GM11168 (cell line): ENCODE data around the gene GALNT10.

Source experiments
- in situ Hi-C: fragments of 300-500 bp; cut with MboI; formaldehyde crosslinking; loops from one replicate; pipeline ENCODE4 v1.12.0; 2022; ENCODE audit warnings: low sequenced_read_pairs; ENCODE audit not compliant: unreplicated experiment

Gene GALNT10

DNA sequence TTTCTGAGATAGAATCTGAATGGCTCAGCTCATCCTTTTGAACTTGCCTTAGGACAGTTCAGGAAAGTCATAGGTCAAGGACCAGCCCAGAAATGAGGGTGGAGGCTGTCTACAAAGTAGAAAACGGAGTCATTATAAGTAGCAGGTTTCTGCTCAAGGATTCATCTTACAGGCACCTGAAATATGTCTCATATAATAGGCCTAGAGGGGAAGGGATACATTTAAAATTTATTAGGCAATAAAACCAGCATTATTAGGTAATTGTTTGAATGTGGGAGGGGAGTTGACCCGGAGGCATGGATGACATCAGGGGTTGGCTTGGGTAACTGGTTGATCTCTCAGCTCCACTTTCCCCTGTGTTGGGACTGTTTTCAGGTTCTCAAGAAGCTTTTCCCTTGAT is 11.9 kb upstream of the GALNT10 start:
- in situ Hi-C loops: no loop called here

DNA sequence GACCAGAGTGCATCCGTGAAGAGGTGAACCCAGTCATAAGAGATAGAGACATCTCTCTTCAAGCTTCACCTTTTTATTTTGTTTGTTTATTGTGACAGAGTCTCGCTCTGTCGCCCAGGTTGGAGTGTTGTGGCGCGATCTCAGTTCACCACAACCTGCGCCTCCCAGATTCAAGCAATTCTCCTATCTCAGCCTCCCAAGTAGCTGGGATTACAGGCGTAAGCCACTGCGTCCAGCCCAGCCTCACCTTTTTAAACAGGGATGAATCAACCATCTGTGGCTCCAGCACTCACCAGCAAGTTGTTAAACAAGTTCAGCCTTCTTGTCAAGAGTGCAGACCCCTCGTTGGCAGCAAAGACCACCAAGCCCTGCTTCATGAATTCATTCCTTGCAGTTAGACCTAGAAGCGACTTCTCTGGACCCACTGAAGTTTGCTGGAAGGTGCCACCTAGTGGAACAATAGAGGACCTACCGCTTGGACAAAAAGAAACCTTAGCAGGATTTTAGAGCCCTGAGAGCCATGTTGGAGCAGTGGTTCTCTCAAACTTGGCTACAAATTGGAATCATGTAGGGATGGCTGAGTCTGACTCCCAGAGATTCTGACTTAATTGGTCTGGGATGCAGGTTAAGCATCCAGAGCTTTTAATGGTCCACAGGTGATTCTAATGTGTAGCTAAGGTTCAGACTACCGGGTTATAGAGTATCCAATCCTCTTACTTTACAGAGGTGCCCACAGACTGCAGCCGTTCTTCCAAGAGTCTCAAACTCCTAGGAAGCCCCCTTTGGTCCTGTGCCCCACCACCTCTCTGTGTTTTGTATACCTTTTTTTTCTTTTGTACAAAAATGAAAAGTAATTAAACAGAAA is 10.5 kb upstream of the GALNT10 start:
- in situ Hi-C loops: loop anchor here (10.0 kb wide), 1 partner anchor 115 kb away; no protein-coding TSS in a partner anchor

GRCh38 chr5:154181161-154181560 is 9.4 kb upstream of the GALNT10 start:
- in situ Hi-C loops: loop anchor here (10.0 kb wide), 1 partner anchor 116 kb away; no protein-coding TSS in a partner anchor

GRCh38 chr5:154189256-154189818 is 1.2 kb upstream of the GALNT10 start:
- in situ Hi-C loops: loop anchor here (10.0 kb wide), 1 partner anchor 125 kb away; no protein-coding TSS in a partner anchor

GRCh38 chr5:154189819-154190594 is 526 bp upstream of the GALNT10 start:
- in situ Hi-C loops: loop anchor here (10.0 kb wide), 2 partner anchors 125 to 215 kb away; no protein-coding TSS in a partner anchor

GRCh38 chr5:154191467-154192261 is 1.1 kb downstream of the GALNT10 start:
- in situ Hi-C loops: loop anchor here (10.0 kb wide), 1 partner anchor 213 kb away; no protein-coding TSS in a partner anchor

DNA sequence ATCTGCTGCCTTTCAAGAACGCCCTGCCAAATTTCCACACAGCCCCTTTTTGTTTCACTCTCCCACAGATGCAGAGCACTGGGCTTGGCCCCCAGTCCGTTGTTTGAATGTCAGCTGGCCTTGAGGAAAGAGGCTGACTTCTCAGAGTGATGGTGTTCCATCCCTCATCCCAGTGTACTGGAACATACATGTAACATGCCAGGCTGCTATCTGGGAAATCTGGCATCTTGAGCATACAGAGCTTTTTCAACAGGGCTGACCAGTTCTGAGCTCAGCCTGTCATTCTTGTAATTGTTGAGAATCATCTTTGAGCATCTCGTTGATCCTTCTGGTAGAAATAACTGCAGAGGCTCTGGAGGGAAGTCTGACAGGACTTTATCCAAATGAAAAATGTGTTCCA is 2.8 kb downstream of the GALNT10 start:
- in situ Hi-C loops: loop anchor here (10.0 kb wide), 1 partner anchor 212 kb away; no protein-coding TSS in a partner anchor

GRCh38 chr5:154193701-154194121 is 3.2 kb downstream of the GALNT10 start:
- in situ Hi-C loops: loop anchor here (10.0 kb wide), 1 partner anchor 211 kb away; no protein-coding TSS in a partner anchor

- in situ Hi-C loops: loop anchor here (10.0 kb wide), 1 partner anchor 210 kb away; no protein-coding TSS in a partner anchor
These were observed 4.1 kb downstream of the GALNT10 start for GRCh38 chr5:154194345-154195329.

DNA sequence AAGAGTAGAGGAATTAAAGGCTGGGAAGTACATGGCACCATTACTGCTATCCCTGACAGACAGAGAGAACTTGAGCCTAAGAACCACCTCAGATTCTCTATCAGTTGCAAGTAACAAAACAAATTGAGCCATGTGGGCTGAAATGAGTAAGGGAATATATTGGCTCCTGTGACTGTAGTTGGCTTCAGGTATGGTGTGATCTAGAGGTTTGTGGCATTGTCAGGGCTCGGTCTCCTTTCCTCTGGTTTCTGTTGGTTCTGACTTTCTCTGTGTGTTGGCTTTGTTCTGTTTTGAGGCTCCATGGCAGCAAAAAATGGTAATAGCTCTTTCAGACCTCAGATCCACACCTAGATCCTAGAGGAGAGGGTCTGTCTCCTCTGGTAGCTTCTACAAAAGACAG is 5.7 kb downstream of the GALNT10 start:
- in situ Hi-C loops: loop anchor here (10.0 kb wide), 1 partner anchor 209 kb away; no protein-coding TSS in a partner anchor

DNA sequence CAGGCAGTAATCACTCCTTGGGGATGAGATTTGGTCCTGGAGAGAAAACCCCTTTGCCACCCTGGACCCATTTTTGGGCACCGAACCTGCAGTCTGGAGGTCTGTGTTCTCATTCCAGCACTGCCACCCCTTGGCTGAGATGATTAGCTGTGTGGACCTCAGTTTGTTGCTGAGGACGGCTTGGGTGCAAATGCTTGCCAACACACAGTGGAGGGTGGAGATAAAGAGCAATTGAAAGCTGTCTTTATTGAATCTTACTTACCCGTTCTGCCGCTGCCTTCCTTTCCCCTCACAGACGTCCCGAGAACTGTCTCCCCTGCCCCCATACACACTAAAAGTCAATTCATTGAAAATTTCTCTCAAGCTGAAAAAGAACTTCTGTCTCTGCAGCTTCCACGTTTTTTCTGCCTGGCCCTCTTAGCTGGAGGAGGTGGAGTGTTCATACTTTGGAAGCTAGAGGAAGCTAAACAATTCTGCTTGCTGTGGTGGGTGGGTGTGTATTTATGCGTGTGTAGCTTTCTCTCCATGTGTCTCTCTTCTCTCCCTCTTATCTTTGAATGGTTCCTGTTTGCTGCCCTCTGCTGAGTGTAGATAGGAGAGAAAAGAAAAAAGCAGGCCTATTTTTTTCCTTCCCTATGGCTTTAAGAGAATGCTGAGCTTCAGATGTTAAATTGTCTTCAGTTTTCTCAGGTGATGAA is 6.6 kb downstream of the GALNT10 start:
- in situ Hi-C loops: loop anchor here (10.0 kb wide), 1 partner anchor 208 kb away; no protein-coding TSS in a partner anchor

DNA sequence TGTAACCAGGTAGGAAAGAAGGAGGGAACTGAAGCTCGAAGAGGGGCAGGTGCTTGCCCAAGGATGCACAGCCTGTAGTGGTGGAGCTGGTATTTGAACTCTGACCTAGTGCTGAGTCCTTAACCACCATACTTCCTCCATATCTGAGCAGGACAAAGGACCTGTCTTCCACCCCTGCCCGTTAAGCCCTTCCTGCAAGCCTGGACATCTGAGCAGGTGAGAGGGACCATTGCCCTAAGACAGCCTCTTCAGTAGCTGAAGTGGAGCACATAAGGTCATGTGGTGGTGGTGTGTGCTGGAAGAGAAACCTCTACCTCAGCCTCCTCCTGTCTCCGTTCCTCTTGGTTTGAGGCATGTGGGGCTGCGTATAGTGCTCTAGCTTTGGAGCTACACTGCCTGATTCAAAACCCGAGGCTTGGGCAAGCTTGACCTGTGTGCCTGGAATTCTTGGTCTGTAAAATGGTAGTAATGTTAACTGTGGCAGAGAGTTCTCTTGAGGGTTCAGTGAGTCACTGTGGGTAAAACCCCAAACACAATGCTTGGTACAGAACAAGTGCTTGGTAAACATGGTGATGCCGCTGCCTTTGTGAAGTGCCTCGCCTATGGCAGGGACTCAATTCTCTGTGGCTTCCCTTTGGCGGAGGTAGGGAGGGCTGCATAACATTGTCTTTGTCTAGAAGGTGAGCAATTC is 7.4 kb downstream of the GALNT10 start:
- in situ Hi-C loops: loop anchor here (10.0 kb wide), 1 partner anchor 207 kb away; no protein-coding TSS in a partner anchor

GRCh38 chr5:154198611-154199230 is 8.2 kb downstream of the GALNT10 start:
- in situ Hi-C loops: loop anchor here (10.0 kb wide), 1 partner anchor 206 kb away; no protein-coding TSS in a partner anchor

- in situ Hi-C loops: loop anchor here (10.0 kb wide), 1 partner anchor 206 kb away; no protein-coding TSS in a partner anchor
These were observed 8.7 kb downstream of the GALNT10 start for GRCh38 chr5:154199263-154199662.

DNA sequence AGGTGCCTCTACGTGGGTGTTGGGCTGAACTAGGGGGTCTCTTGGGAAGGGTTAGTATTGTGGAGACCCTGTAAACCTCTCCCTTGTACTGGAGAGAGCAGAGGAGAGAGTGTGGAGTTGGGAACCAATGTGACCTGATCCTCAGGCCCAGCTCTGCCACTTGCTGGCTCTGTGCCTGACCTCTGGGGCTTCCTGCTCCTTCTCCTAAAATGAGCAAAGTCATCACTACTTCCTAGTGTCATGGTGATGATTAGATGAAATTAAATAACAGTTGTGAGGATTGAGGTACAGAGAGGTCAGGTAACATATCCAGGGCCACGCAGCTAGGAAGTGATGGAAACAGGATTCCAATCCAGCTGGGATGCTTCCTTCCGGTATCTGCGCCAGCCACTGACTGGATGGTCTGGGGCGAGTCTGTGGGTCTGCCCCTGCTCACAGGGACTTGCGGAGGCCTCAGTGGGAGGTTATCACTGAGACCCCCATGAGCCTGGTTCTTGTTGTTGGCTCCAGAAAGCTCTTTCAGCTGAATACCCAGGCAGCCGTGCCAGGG is 9.2 kb downstream of the GALNT10 start:
- in situ Hi-C loops: loop anchor here (10.0 kb wide), 1 partner anchor 205 kb away; no protein-coding TSS in a partner anchor

DNA sequence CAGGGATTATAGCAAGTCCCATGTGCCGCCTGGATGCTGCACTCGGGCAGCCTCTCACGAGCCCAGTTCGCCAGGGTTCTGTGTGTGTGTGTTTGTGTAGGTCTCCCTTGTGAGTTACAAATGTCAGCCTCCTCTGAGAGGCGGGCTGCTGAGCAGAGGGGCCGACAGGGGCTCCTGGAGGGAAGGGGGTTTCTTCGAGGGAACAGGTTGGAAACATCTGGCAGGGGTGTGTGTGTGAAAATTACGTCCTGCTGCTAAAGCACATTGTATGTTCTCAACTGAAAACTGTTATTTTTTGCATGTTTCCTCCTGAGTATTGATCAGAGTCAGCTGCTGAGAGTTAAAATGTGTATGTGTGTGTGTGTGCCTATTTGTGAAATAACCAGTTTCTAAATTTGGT is 9.7 kb downstream of the GALNT10 start:
- in situ Hi-C loops: no loop called here
